Measurements from ENCODE around the gene TRIM41.
A peak's percentile ranks its signal among the peaks of the same experiment; 100 is the strongest.
"Not testable (repeated sequence)": the region's sequence is repeated elsewhere in the genome, so short reads cannot be mapped to it uniquely, and the experiment has no call there.

Gene TRIM41

DNA sequence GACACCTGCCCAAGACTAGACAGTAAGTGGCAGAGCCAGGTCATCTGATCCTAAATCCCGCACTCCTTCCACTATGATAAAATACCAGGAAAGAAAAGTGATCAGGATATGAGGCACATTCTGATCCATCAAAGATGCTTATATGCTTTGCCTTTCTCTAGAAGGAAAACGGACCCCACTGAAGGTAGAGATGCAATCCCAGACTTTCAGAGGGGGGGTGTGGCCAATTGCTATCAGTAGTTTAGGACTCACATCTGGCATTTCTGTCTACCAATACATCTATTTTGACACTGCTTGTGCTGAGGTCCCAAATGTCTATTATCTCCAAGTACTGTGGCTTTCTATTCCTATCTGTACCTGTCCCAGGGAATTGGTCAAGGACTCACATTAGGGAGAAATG, 36.2 kb downstream of the TRIM41 start:
- in situ Hi-C loops (cut with HindIII; ENCODE audit: low sequenced_read_pairs), result no loop called here
- TF ChIP-seq, protein P1, sequence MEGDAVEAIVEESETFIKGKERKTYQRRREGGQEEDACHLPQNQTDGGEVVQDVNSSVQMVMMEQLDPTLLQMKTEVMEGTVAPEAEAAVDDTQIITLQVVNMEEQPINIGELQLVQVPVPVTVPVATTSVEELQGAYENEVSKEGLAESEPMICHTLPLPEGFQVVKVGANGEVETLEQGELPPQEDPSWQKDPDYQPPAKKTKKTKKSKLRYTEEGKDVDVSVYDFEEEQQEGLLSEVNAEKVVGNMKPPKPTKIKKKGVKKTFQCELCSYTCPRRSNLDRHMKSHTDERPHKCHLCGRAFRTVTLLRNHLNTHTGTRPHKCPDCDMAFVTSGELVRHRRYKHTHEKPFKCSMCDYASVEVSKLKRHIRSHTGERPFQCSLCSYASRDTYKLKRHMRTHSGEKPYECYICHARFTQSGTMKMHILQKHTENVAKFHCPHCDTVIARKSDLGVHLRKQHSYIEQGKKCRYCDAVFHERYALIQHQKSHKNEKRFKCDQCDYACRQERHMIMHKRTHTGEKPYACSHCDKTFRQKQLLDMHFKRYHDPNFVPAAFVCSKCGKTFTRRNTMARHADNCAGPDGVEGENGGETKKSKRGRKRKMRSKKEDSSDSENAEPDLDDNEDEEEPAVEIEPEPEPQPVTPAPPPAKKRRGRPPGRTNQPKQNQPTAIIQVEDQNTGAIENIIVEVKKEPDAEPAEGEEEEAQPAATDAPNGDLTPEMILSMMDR (IDR thresholded peaks at IDR 0.05; ENCODE audit: low read depth, low read length, missing control alignments), result no peak
- peak overlapping the region; percentile 90 for H3K4me3 ChIP-seq (ENCODE audit: low read depth, low read length)
- DNase-seq (ENCODE audit: low read depth), result no peak

DNA sequence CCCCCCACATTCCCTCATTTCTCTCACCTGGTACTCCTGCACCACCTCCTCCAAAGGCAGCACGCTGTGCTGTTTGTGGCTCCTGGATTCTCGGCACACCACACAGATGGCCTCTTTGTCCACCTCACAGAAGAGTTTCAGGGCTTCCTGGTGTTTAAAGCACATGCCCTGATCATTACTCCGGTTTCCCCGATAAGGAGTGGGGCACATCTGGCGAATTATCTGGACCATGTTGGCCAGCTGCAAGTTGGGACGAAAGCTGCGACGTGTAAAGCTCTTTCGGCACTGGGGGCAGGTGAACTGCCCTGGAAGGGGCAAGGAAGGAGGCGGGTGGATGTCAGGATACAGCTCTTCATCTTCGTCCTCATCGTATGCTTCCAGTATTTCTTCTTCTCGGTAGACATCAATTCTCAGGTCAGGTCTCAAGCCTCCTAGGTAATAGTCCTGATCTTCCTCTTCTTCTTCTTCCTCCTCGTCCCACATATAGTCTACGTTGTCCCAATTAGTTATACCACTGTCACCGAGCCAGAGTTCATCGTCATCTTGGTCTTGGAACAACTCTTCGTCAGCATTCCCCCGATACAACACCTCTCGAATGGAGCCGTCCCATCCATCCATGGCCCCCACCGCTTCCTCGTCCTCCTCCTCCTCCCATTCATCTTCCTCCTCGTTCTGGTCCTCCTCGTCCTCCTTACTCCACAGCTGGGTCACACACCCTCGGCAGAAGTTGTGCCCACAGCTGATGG, 37.1 kb downstream of the TRIM41 start:
- TF ChIP-seq, protein P1 (IDR thresholded peaks at IDR 0.05; ENCODE audit: low read depth, low read length, missing control alignments), result no peak
- peak overlapping the region; percentile 90 for H3K4me3 ChIP-seq (ENCODE audit: low read depth, low read length)
- no peak for DNase-seq (ENCODE audit: low read depth)
- in situ Hi-C loops (cut with HindIII; ENCODE audit: low sequenced_read_pairs), result no loop called here

- peak; percentile 56 for DNase-seq (ENCODE audit: low read depth)
- in situ Hi-C loops (cut with HindIII; ENCODE audit: low sequenced_read_pairs), result no loop called here
- H3K4me3 ChIP-seq (ENCODE audit: low read depth, low read length), result peak within 1 kb of the TSS; percentile 90
- TF ChIP-seq, protein P1 (IDR thresholded peaks at IDR 0.05; ENCODE audit: low read depth, low read length, missing control alignments), result no peak
Observed at GRCh38 chr5:181260720-181261319, 37.7 kb downstream of the TRIM41 start, which contains the start of gene TRIM52. Gene TRIM52, minus strand, starts transcription at chr5:181261143. Its CDS starts 330 bp downstream, at chr5:181260813.

- TF ChIP-seq, protein P1 (IDR thresholded peaks at IDR 0.05; ENCODE audit: low read depth, low read length, missing control alignments), result no peak
- in situ Hi-C loops (cut with HindIII; ENCODE audit: low sequenced_read_pairs), result no loop called here
- H3K4me3 ChIP-seq (ENCODE audit: low read depth, low read length), result peak overlapping the region; percentile 90
- DNase-seq (ENCODE audit: low read depth), result no peak
Observed at GRCh38 chr5:181261320-181262049, 38.4 kb downstream of the TRIM41 start.

- TF ChIP-seq, protein P1 (IDR thresholded peaks at IDR 0.05; ENCODE audit: low read depth, low read length, missing control alignments), result no peak
- no peak for DNase-seq (ENCODE audit: low read depth)
- in situ Hi-C loops (cut with HindIII; ENCODE audit: low sequenced_read_pairs), result no loop called here
- H3K4me3 ChIP-seq (ENCODE audit: low read depth, low read length), result no peak overlapping the region
Observed at GRCh38 chr5:181263633-181264032, 40.6 kb downstream of the TRIM41 start.

DNA sequence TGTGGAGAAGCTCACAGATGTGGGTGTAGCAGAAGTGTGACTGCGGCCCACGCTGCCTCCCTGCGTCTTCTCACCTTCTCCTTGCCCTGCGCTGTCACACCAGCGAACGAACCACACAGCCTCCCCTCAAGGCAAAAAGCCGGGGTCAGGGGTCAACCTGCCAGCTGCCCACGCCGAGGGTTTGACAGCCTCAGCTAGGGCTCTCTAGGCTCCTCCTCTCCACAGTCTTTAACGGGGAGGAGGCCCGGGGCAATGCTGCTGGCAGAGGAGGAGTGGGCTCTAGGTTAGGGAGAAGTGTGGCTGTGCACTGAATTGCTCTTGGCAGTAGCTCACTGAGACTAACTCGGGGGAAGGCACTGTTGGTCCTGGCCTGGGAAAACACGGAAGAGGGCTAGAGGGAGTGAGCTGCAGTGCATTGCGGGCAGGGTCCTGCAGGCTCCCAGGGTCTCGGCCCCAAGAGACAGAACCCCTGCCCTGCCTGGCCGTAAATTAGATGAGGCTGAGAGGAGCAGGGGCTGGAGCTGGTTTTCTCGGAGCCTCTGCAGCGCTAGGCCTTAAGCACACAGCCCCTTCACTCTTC, 42.1 kb downstream of the TRIM41 start:
- TF ChIP-seq, protein P1 (IDR thresholded peaks at IDR 0.05; ENCODE audit: low read depth, low read length, missing control alignments), result no peak
- in situ Hi-C loops (cut with HindIII; ENCODE audit: low sequenced_read_pairs), result no loop called here
- no peak overlapping the region for H3K4me3 ChIP-seq (ENCODE audit: low read depth, low read length)
- no peak for DNase-seq (ENCODE audit: low read depth)

- H3K4me3 ChIP-seq (ENCODE audit: low read depth, low read length); DNase-seq (ENCODE audit: low read depth); in situ Hi-C loops (cut with HindIII; ENCODE audit: low sequenced_read_pairs): not testable (repeated sequence)
Observed at GRCh38 chr5:181267291-181267904, 44.3 kb downstream of the TRIM41 start.

- DNase-seq (ENCODE audit: low read depth); H3K4me3 ChIP-seq (ENCODE audit: low read depth, low read length); in situ Hi-C loops (cut with HindIII; ENCODE audit: low sequenced_read_pairs): not testable (repeated sequence)
Observed at GRCh38 chr5:181267907-181268306, 44.8 kb downstream of the TRIM41 start.

All from astrocyte of the cerebellum (primary cell).